ENCODE data around the gene SLC7A14.
A peak's percentile ranks its signal among the peaks of the same experiment; 100 is the strongest.

The SLC7A14 gene

GRCh38 chr3:170423001-170423615 is 162.8 kb downstream of the SLC7A14 start:
- Histone ChIP-seq H3K4me1 (peaks cover 1 to 16% (median 9%) of the 10 kb centered on the region in 10 experiments; a peak in 17 of 20 replicates), H3K36me3 (0 out of 22 replicates have a peak, but pooled peaks cover 0 to 3% (median 0%) of the 10 kb centered on the region in 11 experiments), H3K27me3 (peaks cover 27 to 38% (median 34%) of the 10 kb centered on the region in 11 experiments), H4K20me1 (peaks cover 0 to 19% (median 0%) of the 10 kb centered on the region in 11 experiments; a peak in 5 of 22 replicates), H3K27ac (no peak overlapping the region), H3K4me3 (no peak overlapping the region), H3K9me3 (replicated peaks in 1 of 11) (peaks cover 5 to 25% (median 20%) of the 10 kb centered on the region in 11 experiments; a peak in 19 of 22 replicates), H3K4me2 (peak overlapping the region in 1 of 11 experiments; percentile 18; a peak in 1 of 22 replicates), H3K9ac (no peak overlapping the region)
- TF ChIP-seq Cebpa-rat (IDR thresholded peaks at IDR 0.05), result no peak

GRCh38 chr3:170421758-170422157 is 164.1 kb downstream of the SLC7A14 start:
- peaks cover 41 to 51% (median 47%) of the 10 kb centered on the region in 11 experiments for H3K27me3 ChIP-seq
- peaks cover 0 to 14% (median 8%) of the 10 kb centered on the region in 10 experiments; a peak in 14 of 20 replicates for H3K4me1 ChIP-seq
- peaks cover 0 to 27% (median 0%) of the 10 kb centered on the region in 11 experiments; a peak in 5 of 22 replicates for H4K20me1 ChIP-seq
- H3K9me3 ChIP-seq (replicated peaks in 1 of 11), result peaks cover 5 to 25% (median 20%) of the 10 kb centered on the region in 11 experiments; a peak in 19 of 22 replicates
- H3K36me3 ChIP-seq, result 0 out of 22 replicates have a peak, but pooled peaks cover 0 to 3% (median 0%) of the 10 kb centered on the region in 11 experiments
- H3K4me3 ChIP-seq, result no peak overlapping the region
- no peak overlapping the region for H3K4me2 ChIP-seq
- no peak for TF ChIP-seq Cebpa-rat (IDR thresholded peaks at IDR 0.05)
- no peak overlapping the region for H3K9ac ChIP-seq
- no peak overlapping the region for H3K27ac ChIP-seq

GRCh38 chr3:170421111-170421641 is 164.7 kb downstream of the SLC7A14 start:
- Histone ChIP-seq H3K9ac (no peak overlapping the region), H3K4me1 (peaks cover 0 to 14% (median 8%) of the 10 kb centered on the region in 10 experiments; a peak in 14 of 20 replicates), H3K9me3 (replicated peaks in 1 of 11) (peaks cover 5 to 25% (median 20%) of the 10 kb centered on the region in 11 experiments; a peak in 19 of 22 replicates), H3K36me3 (0 out of 22 replicates have a peak, but pooled peaks cover 0 to 3% (median 0%) of the 10 kb centered on the region in 11 experiments), H3K4me3 (no peak overlapping the region), H3K27ac (no peak overlapping the region), H4K20me1 (peaks cover 0 to 27% (median 0%) of the 10 kb centered on the region in 11 experiments; a peak in 5 of 22 replicates), H3K27me3 (peaks cover 42 to 54% (median 47%) of the 10 kb centered on the region in 11 experiments), H3K4me2 (no peak overlapping the region)
- TF ChIP-seq Cebpa-rat (IDR thresholded peaks at IDR 0.05), result no peak

- peaks cover 0 to 29% (median 0%) of the 10 kb centered on the region in 11 experiments; a peak in 5 of 22 replicates for H4K20me1 ChIP-seq
- TF ChIP-seq Cebpa-rat (IDR thresholded peaks at IDR 0.05), result no peak
- H3K4me3 ChIP-seq, result peak overlapping the region in 2 of 10 experiments; percentile 25 to 43; a peak in 2 of 20 replicates
- H3K4me1 ChIP-seq, result peaks cover 0 to 14% (median 8%) of the 10 kb centered on the region in 10 experiments; a peak in 14 of 20 replicates
- peaks cover 5 to 25% (median 20%) of the 10 kb centered on the region in 11 experiments; a peak in 19 of 22 replicates for H3K9me3 ChIP-seq (replicated peaks in 1 of 11)
- H3K9ac ChIP-seq, result no peak overlapping the region
- H3K36me3 ChIP-seq, result 0 out of 22 replicates have a peak, but pooled peaks cover 0 to 3% (median 0%) of the 10 kb centered on the region in 11 experiments
- H3K27ac ChIP-seq, result no peak overlapping the region
- peaks cover 42 to 54% (median 47%) of the 10 kb centered on the region in 11 experiments for H3K27me3 ChIP-seq
- peak overlapping the region in 1 of 11 experiments; percentile 30; a peak in 1 of 22 replicates for H3K4me2 ChIP-seq
Observed at GRCh38 chr3:170420307-170420821, 165.5 kb downstream of the SLC7A14 start.

GRCh38 chr3:170419557-170420087 is 166.3 kb downstream of the SLC7A14 start:
- Histone ChIP-seq H3K36me3 (0 out of 22 replicates have a peak, but pooled peaks cover 0 to 3% (median 0%) of the 10 kb centered on the region in 11 experiments), H3K4me3 (peak overlapping the region in 9 of 10 experiments; percentile 11 to 43 (median 27); a peak in 11 of 20 replicates), H3K9ac (no peak overlapping the region), H3K27me3 (peaks cover 42 to 54% (median 47%) of the 10 kb centered on the region in 11 experiments), H3K9me3 (replicated peaks in 1 of 11) (peaks cover 5 to 25% (median 20%) of the 10 kb centered on the region in 11 experiments; a peak in 19 of 22 replicates), H3K27ac (no peak overlapping the region), H3K4me1 (peaks cover 0 to 14% (median 8%) of the 10 kb centered on the region in 10 experiments; a peak in 14 of 20 replicates), H4K20me1 (peaks cover 0 to 31% (median 0%) of the 10 kb centered on the region in 11 experiments; a peak in 5 of 22 replicates), H3K4me2 (peak overlapping the region in 10 of 11 experiments; percentile 22 to 82 (median 53); a peak in 18 of 22 replicates)
- no peak for TF ChIP-seq Cebpa-rat (IDR thresholded peaks at IDR 0.05)

GRCh38 chr3:170418422-170419398 is 167.2 kb downstream of the SLC7A14 start, which contains the start of gene CLDN11:
TSS of gene CLDN11 (plus strand) at chr3:170418868. CDS start at chr3:170419067, 199 bp downstream.
- Histone ChIP-seq H3K4me1 (peaks cover 0 to 14% (median 8%) of the 10 kb centered on the region in 10 experiments; a peak in 14 of 20 replicates), H3K4me2 (peak within 1 kb of the TSS; percentile 50 to 82 (median 65); a peak in 21 of 22 replicates), H3K36me3 (0 out of 22 replicates have a peak, but pooled peaks cover 0 to 3% (median 0%) of the 10 kb centered on the region in 11 experiments), H3K27me3 (peaks cover 42 to 54% (median 47%) of the 10 kb centered on the region in 11 experiments), H3K4me3 (peak within 1 kb of the TSS; percentile 19 to 59 (median 46); a peak in 17 of 20 replicates), H3K27ac (no peak within 1 kb of the TSS), H4K20me1 (peaks cover 0 to 31% (median 0%) of the 10 kb centered on the region in 11 experiments; a peak in 5 of 22 replicates), H3K9me3 (replicated peaks in 1 of 11) (peaks cover 5 to 25% (median 20%) of the 10 kb centered on the region in 11 experiments; a peak in 19 of 22 replicates), H3K9ac (peak within 1 kb of the TSS in 1 of 11 experiments; percentile 28; a peak in 1 of 22 replicates)
- no peak for TF ChIP-seq Cebpa-rat (IDR thresholded peaks at IDR 0.05)

- H3K9ac ChIP-seq, result no peak overlapping the region
- no peak overlapping the region for H3K4me2 ChIP-seq
- peaks cover 0 to 31% (median 0%) of the 10 kb centered on the region in 11 experiments; a peak in 5 of 22 replicates for H4K20me1 ChIP-seq
- TF ChIP-seq Cebpa-rat (IDR thresholded peaks at IDR 0.05), result no peak
- H3K36me3 ChIP-seq, result 0 out of 22 replicates have a peak, but pooled peaks cover 0 to 3% (median 0%) of the 10 kb centered on the region in 11 experiments
- peaks cover 0 to 14% (median 8%) of the 10 kb centered on the region in 10 experiments; a peak in 14 of 20 replicates for H3K4me1 ChIP-seq
- no peak overlapping the region for H3K4me3 ChIP-seq
- peaks cover 5 to 25% (median 20%) of the 10 kb centered on the region in 11 experiments; a peak in 19 of 22 replicates for H3K9me3 ChIP-seq (replicated peaks in 1 of 11)
- H3K27me3 ChIP-seq, result peaks cover 42 to 54% (median 47%) of the 10 kb centered on the region in 11 experiments
- no peak overlapping the region for H3K27ac ChIP-seq
Observed at GRCh38 chr3:170417090-170417489, 168.8 kb downstream of the SLC7A14 start.
